Uterine smooth muscle cell (primary cell): ENCODE data around the gene LGALS9C. TPM values are rescaled to one million over a fixed set of nuclear protein-coding genes. Genes with fewer than 3 reads are reported as not detected.

Experiments
- total RNA-seq: library from RNA; depleted of rRNA; stranded (reverse); fragments of >200 nt; gene quantifications from 2 replicates; pipeline ENCODE4 v1.2.3, GENCODE V29; 2014

The LGALS9C gene
- total RNA-seq, result not detected in 2 replicates

DNA sequence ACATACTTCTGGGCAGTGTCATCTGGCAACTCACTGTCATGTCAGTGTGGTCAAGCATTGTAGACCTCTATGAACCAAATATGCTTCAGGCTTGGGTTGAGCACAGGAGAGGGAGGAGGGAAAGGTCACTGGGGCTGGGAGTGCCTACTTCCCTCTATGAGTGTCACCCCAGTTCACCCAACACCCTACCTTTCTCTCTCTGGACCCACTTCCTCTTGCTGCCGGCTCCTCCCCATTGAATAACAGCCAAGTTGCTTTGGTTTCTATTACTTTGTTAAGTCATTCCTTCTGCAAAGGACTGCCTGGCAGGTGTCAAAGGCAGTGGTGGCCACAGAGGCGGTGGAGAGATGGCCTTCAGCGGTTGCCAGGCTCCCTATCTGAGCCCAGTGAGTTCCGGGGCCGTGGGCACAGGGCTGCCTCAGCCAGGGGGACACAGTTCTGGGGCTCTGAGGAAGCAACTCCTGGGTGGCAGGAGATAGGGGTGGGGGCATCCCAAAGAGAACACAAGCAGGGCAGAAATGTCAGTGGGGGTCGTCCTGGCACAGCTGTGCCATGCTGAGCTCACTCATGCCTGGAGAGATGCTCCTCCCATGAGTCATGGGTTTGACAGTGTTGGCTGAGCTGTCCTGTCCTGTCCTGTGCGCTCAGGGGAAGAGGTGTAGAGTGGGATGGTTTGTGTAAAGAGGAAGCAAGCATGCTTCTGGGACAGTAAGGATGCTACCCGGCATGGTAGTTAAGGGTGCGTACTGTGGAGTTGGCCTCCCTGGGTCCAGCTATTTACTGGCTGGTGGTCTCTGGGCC is at the start of gene LGALS9C:
Gene LGALS9C (plus strand): TSS at position 282 of the 801 bp plus-strand sequence. CDS start 66 bp downstream, at position 348.

Other genes starting within 250 kb of the LGALS9C start
- 445 and 453 TPM in 2 replicates for gene FLII, start 218.1 kb upstream of the LGALS9C start, total RNA-seq
- 22.4 and 27.1 TPM in 2 replicates for gene MIEF2, start 216.1 kb upstream of the LGALS9C start, total RNA-seq
- gene TOP3A, start 161.8 kb upstream of the LGALS9C start, total RNA-seq, result 29.2 and 38.8 TPM in 2 replicates
- gene SMCR8, start 161.5 kb upstream of the LGALS9C start, total RNA-seq, result 18.6 and 21.2 TPM in 2 replicates
- gene SHMT1, start 113.2 kb upstream of the LGALS9C start, total RNA-seq, result 18.9 and 27.0 TPM in 2 replicates
- not detected in 2 replicates for gene EVPLL, start 99.0 kb upstream of the LGALS9C start, total RNA-seq
- gene TBC1D28, start 167.6 kb downstream of the LGALS9C start, total RNA-seq, result not detected in 2 replicates
- 3.7 and 5.1 TPM in 2 replicates for gene FOXO3B, start 205.5 kb downstream of the LGALS9C start, total RNA-seq